ENCODE measurements around the gene CDC25A.

The CDC25A gene

GRCh38 chr3:48202632-48203031, 14.4 kb upstream of the CDC25A start:
- no peak overlapping the region for H3K4me3 ChIP-seq (replicated peaks in 1 of 2; ENCODE audit: low read depth in 2 of 2, low read length in 2 of 2)
- TF ChIP-seq CTCF (IDR thresholded peaks at IDR 0.05; ENCODE audit: low read depth, low read length): no peak
- DNase-seq (ENCODE audit: low read depth in 2 of 2): no peak

- no peak for TF ChIP-seq CTCF (IDR thresholded peaks at IDR 0.05; ENCODE audit: low read depth, low read length)
- DNase-seq (ENCODE audit: low read depth in 2 of 2): no peak
These were observed 10.9 kb upstream of the CDC25A start for GRCh38 chr3:48199117-48199516.

DNA sequence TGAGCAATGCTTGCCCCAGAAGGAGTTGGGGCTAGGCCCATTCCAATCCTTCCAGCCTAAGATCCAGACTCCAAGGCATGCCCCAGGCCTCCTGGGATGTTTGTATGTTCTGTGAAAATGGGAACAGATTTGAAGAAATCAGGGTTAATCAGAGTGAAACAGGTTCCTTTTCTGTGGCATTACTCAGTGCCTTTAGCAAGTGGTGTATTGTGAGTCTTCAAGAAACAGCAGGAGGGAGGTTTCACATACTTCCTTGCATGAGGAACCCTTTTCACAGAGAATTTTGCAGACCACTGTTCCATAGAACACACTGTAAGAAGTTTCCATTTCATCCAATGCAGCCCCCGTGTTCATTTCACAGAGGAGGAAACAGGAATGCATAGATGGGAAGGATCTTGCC, 8.4 kb upstream of the CDC25A start:
- H3K4me3 ChIP-seq (replicated peaks in 1 of 2; ENCODE audit: low read depth in 2 of 2, low read length in 2 of 2): no peak overlapping the region
- DNase-seq (ENCODE audit: low read depth in 2 of 2): no peak
- no peak for TF ChIP-seq CTCF (IDR thresholded peaks at IDR 0.05; ENCODE audit: low read depth, low read length)

More at GRCh38 chr3:48199117-48199516, 10.9 kb upstream of the CDC25A start:
- H3K4me3 ChIP-seq (replicated peaks in 1 of 2; ENCODE audit: low read depth in 2 of 2, low read length in 2 of 2): no peak overlapping the region

DNA sequence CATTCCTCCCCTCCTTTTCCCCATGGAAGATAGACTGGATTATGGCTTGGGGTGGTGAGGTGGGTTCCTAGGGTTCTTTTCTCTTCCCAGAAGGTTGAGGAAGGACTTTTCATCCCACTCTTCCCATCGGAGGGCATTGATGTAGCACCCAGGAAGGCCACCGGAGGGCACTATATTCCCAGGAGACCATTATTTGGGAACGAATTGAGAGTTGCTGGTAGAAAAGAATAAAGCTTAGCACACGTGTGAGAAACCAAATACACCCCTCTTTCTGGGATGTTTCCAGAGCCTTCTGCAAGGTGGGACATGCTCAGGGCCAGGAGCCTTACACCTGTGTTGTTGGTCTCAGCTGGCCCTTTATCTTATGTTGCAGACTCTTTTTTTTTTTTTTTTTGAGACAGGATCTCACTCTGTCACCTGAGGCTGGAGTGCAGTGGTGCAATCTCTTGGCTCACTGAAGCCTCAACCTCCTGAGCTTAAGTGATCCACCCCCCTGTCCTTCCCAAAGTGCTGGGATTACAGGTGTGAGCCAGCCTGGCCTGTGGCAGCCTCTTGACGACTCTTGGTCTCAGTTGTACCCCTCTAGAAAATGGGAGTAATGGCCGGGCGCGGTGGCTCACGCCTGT, 6.3 kb upstream of the CDC25A start:
- H3K4me3 ChIP-seq (replicated peaks in 1 of 2; ENCODE audit: low read depth in 2 of 2, low read length in 2 of 2): no peak overlapping the region
- TF ChIP-seq CTCF (IDR thresholded peaks at IDR 0.05; ENCODE audit: low read depth, low read length): peak; percentile 83
- peak; percentile 71 to 72 for DNase-seq (ENCODE audit: low read depth in 2 of 2)

DNA sequence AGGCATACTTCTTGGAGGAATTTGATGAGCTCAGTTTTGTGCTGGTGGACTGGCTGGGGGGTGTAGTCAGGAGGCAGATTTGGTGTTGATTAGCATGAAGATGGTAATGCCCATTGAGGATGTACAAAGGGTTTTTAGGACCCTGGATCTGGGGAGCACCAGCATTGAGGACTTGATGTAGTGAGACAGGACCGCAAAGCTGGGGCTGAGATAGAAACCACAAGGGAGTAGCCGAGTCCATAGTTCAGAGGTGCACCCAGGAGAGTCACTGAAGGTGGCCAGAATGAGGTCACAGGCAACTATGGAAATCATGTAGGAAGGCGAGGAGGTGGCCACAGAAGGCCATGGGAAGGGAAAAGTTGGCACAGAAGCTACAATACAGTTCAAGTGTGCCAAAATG, 2.7 kb upstream of the CDC25A start:
- no peak for DNase-seq (ENCODE audit: low read depth in 2 of 2)
- H3K4me3 ChIP-seq (replicated peaks in 1 of 2; ENCODE audit: low read depth in 2 of 2, low read length in 2 of 2): no peak overlapping the region
- TF ChIP-seq CTCF (IDR thresholded peaks at IDR 0.05; ENCODE audit: low read depth, low read length): no peak

DNA sequence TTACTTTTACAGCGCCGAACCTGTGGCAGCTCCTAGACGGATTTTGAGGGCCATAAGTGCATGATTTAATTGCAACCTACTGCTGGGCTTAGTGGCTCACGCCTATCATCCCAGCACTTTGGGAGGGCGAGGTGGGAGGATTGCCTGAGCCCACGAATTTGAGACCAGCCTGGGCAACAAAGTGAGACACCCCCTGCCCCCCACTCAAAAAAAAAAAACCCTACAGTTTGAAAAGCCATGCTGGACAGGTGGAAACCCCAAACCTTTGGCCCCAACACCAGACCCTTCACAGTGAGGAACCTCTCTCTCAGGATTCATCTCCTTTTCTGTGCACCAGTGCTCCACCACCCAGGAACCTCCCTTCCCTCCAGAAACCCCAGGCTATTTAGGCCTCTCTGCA, 1.1 kb upstream of the CDC25A start:
- TF ChIP-seq CTCF (IDR thresholded peaks at IDR 0.05; ENCODE audit: low read depth, low read length): no peak
- no peak overlapping the region for H3K4me3 ChIP-seq (replicated peaks in 1 of 2; ENCODE audit: low read depth in 2 of 2, low read length in 2 of 2)
- no peak for DNase-seq (ENCODE audit: low read depth in 2 of 2)

Measured in cardiac fibroblast (primary cell).